ENCODE data around the gene SP2. TPM values are rescaled to one million over a fixed set of nuclear protein-coding genes. Genes with fewer than 3 reads are reported as not detected.
A peak's percentile ranks its signal among the peaks of the same experiment; 100 is the strongest.

The SP2 gene
- total and polyA plus RNA-seq, 11 donors = 4.1 to 21.2 (median 16.0) TPM

GRCh38 chr17:47871048-47871447 lies 25.0 kb upstream of the SP2 start:
- H3K27ac ChIP-seq = no peak overlapping the region
- H3K9me3 ChIP-seq = no peaks in the 10 kb centered on the region
- H3K36me3 ChIP-seq = no peaks in the 10 kb centered on the region
- ATAC-seq (no peak), DNase-seq (no peak)
- intact Hi-C loops (cut with DNase I) = no loop called here
- peaks cover 0 to 8% (median 0%) of the 10 kb centered on the region in 12 donors for H3K4me1 ChIP-seq
- TF ChIP-seq POLR2A (IDR thresholded peaks at IDR 0.05) (no peak), CTCF (IDR thresholded peaks at IDR 0.05) (no peak)
- no peak overlapping the region for H3K4me3 ChIP-seq
- peaks cover 0 to 71% (median 18%) of the 10 kb centered on the region in 9 donors for H3K27me3 ChIP-seq

GRCh38 chr17:47872019-47872650 lies 23.9 kb upstream of the SP2 start:
- DNase-seq = peak in 1 of 5 donors; percentile 60

GRCh38 chr17:47872651-47873161 lies 23.3 kb upstream of the SP2 start:
- TF ChIP-seq CTCF (IDR thresholded peaks at IDR 0.05) (no peak), POLR2A (IDR thresholded peaks at IDR 0.05) (no peak)
- Histone ChIP-seq H3K27ac (no peak overlapping the region), H3K4me1 (peaks cover 0 to 8% (median 0%) of the 10 kb centered on the region in 12 donors), H3K36me3 (no peaks in the 10 kb centered on the region), H3K4me3 (no peak overlapping the region), H3K27me3 (peaks cover 0 to 82% (median 22%) of the 10 kb centered on the region in 9 donors), H3K9me3 (no peaks in the 10 kb centered on the region)
- no peak for ATAC-seq
- DNase-seq = no peak
- intact Hi-C loops (cut with DNase I) = no loop called here
- WGBS, 4 donors = 38 to 44% (median 42%) methylated on average over 6 to 15 of the region's 15 CpGs

More at GRCh38 chr17:47872019-47872650, 23.9 kb upstream of the SP2 start:
- H3K27ac ChIP-seq = no peak overlapping the region
- H3K4me1 ChIP-seq = peaks cover 0 to 8% (median 0%) of the 10 kb centered on the region in 12 donors
- no peaks in the 10 kb centered on the region for H3K36me3 ChIP-seq
- ATAC-seq = no peak
- TF ChIP-seq POLR2A (IDR thresholded peaks at IDR 0.05) (no peak), CTCF (IDR thresholded peaks at IDR 0.05) (no peak)
- no peak overlapping the region for H3K4me3 ChIP-seq
- intact Hi-C loops (cut with DNase I) = no loop called here
- no peaks in the 10 kb centered on the region for H3K9me3 ChIP-seq
- peaks cover 0 to 81% (median 18%) of the 10 kb centered on the region in 9 donors for H3K27me3 ChIP-seq
- WGBS, 4 donors = 35 to 48% (median 45%) methylated on average over 29 of the region's 29 CpGs

- peaks cover 0 to 8% (median 0%) of the 10 kb centered on the region in 12 donors for H3K4me1 ChIP-seq
- WGBS, 4 donors = 53 to 59% (median 58%) methylated on average over 4 of the region's 4 CpGs
- ATAC-seq = no peak
- H3K27me3 ChIP-seq = peaks cover 0 to 80% (median 25%) of the 10 kb centered on the region in 9 donors
- H3K4me3 ChIP-seq = no peak overlapping the region
- H3K27ac ChIP-seq = no peak overlapping the region
- intact Hi-C loops (cut with DNase I) = no loop called here
- H3K36me3 ChIP-seq = no peaks in the 10 kb centered on the region
- H3K9me3 ChIP-seq = no peaks in the 10 kb centered on the region
- no peak for TF ChIP-seq CTCF (IDR thresholded peaks at IDR 0.05)
- no peak for TF ChIP-seq POLR2A (IDR thresholded peaks at IDR 0.05)
- DNase-seq = peak in 1 of 5 donors; percentile 20
Observed at GRCh38 chr17:47873200-47874090, 22.6 kb upstream of the SP2 start.
